Keratinocyte (primary cell): ENCODE data around the gene SLC15A5.

Experiments used
- CTCF ChIP-seq, 3 experiments: IDR thresholded peaks in 1 of 3; conservative IDR thresholded peaks in 1 of 3; optimal IDR thresholded peaks in 1 of 3; 2 replicates in 2 of 3; 3 replicates in 1 of 3; pipeline versions ENCODE3 to v1.5.1; 2011; ENCODE audit warnings: low read length in 3 of 3, mild to moderate bottlenecking in 3 of 3, moderate library complexity in 2 of 3, control low read depth in 1 of 3, inconsistent platforms in 1 of 3; ENCODE audit not compliant: insufficient read depth in 2 of 3; ENCODE audit errors: extremely low read depth in 1 of 3
- EZH2 ChIP-seq: IDR thresholded peaks from one replicate; pipeline ENCODE4 v1.6.1; 2012; ENCODE audit warnings: inconsistent platforms, mild to moderate bottlenecking, low read length, moderate library complexity

GRCh38 chr12:16277585-16277984, at the start of gene SLC15A5:
- TF ChIP-seq CTCF (optimal IDR thresholded peaks at IDR 0.05 in 1 of 3, IDR thresholded peaks at IDR 0.05 in 1 of 3, conservative IDR thresholded peaks at IDR 0.05 in 1 of 3; ENCODE audit: extremely low read depth in 1 of 3, insufficient read depth in 2 of 3, low read length in 3 of 3) (no peak), EZH2 (no peak)
